ENCODE data around the gene PON1.
A peak's percentile ranks its signal among the peaks of the same experiment; 100 is the strongest.

PON1 gene

GRCh38 chr7:95250571-95250970 lies 73.8 kb downstream of the PON1 start:
- DNase-seq, result peak; percentile 60

Data from right hindlimb (tissue), 1 donor.